Measurements from ENCODE around the gene KNSTRN. TPM values are rescaled to one million over a fixed set of nuclear protein-coding genes. Genes with fewer than 3 reads are reported as not detected.

The KNSTRN gene
- total RNA-seq, 2 donors from 2014 or later, result 48.5 to 65.9 TPM

DNA sequence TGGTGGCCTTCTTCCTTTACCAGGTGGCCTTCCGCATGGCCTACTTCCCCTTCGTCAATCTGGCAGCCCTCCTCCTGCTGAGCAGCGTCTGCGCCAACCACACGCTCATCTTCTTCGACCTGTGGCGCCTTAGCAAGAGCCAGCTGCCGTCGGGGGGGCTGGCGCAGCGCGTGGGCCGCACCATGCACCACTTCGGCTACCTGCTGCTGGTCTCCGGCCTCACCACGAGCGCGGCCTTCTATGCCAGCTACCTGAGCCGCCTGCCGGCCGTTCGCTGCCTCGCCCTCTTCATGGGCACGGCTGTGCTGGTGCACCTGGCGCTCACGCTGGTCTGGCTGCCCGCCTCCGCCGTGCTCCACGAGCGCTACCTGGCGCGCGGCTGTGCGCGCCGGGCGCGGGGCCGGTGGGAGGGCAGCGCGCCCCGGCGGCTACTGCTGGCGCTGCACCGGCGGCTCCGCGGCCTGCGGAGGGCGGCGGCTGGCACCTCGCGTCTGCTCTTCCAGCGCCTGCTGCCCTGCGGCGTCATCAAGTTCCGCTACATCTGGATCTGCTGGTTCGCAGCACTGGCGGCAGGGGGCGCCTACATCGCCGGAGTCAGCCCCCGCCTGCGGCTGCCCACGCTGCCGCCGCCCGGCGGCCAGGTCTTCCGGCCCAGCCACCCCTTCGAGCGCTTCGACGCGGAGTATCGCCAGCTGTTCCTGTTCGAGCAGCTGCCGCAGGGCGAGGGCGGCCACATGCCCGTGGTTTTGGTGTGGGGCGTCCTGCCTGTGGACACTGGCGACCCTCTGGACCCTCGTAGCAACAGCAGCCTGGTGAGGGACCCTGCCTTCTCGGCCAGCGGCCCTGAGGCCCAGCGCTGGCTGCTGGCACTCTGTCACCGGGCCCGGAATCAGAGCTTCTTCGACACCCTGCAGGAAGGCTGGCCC, 14.6 kb upstream of the KNSTRN start:
- no peaks in the 10 kb centered on the region for H3K36me3 Mint-ChIP-seq (ENCODE audit: low read depth)
- peak overlapping the region; percentile 93 for H3K27ac Mint-ChIP-seq
- no peaks in the 10 kb centered on the region for H3K9me3 Mint-ChIP-seq
- H3K4me1 Mint-ChIP-seq, result peaks cover 10% of the 10 kb centered on the region
- no peaks in the 10 kb centered on the region for H3K27me3 Mint-ChIP-seq
- ATAC-seq (replicated peaks), result peak; percentile 94
- H3K4me3 Mint-ChIP-seq, result peak overlapping the region; percentile 94

DNA sequence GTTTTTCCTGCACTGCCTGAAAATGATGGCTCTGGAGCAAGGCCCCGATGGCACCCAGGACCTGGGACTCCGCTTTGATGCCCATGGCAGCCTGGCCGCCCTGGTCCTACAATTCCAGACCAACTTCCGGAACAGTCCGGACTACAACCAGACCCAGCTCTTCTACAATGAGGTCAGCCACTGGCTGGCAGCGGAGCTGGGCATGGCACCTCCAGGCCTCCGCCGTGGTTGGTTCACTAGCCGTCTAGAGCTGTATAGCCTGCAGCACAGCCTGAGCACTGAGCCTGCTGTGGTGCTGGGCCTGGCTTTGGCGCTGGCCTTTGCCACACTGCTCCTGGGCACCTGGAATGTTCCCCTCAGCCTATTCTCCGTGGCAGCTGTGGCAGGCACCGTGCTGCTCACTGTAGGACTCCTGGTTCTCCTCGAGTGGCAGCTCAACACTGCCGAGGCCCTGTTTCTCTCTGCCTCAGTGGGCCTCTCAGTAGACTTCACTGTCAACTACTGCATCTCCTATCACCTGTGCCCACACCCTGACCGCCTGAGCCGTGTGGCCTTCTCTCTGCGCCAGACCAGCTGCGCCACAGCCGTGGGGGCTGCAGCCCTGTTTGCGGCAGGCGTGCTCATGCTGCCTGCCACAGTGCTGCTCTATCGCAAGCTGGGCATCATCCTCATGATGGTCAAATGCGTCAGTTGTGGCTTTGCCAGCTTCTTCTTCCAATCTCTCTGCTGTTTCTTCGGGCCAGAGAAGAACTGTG, 13.6 kb upstream of the KNSTRN start:
- peak overlapping the region; percentile 94 for H3K4me3 Mint-ChIP-seq
- no peaks in the 10 kb centered on the region for H3K9me3 Mint-ChIP-seq
- H3K27ac Mint-ChIP-seq, result no peak overlapping the region
- H3K36me3 Mint-ChIP-seq (ENCODE audit: low read depth), result no peaks in the 10 kb centered on the region
- peaks cover 10% of the 10 kb centered on the region for H3K4me1 Mint-ChIP-seq
- no peak for ATAC-seq (replicated peaks)
- H3K27me3 Mint-ChIP-seq, result no peaks in the 10 kb centered on the region

GRCh38 chr15:40369474-40369869, 13.0 kb upstream of the KNSTRN start:
- Mint-ChIP-seq H3K4me3 (peak overlapping the region; percentile 94), H3K4me1 (peaks cover 10% of the 10 kb centered on the region), H3K9me3 (no peaks in the 10 kb centered on the region), H3K27me3 (no peaks in the 10 kb centered on the region), H3K36me3 (ENCODE audit: low read depth) (no peaks in the 10 kb centered on the region), H3K27ac (no peak overlapping the region)
- no peak for ATAC-seq (replicated peaks)

DNA sequence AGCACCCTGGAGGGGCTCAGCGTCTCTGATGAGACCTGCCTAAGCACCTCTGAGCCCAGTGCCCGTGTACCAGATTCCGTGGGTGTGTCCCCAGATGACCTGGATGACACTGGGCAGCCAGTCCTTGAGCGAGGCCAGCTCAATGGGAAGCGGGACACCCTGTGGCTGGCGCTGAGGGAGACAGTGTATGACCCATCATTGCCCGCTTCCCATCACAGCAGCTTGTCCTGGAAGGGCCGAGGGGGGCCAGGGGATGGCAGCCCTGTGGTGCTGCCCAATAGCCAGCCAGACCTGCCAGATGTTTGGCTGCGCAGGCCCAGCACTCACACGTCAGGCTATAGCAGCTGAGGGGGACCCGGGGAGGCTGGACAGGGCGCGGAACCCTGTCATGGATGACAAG, 12.6 kb upstream of the KNSTRN start:
- H3K4me1 Mint-ChIP-seq, result peaks cover 10% of the 10 kb centered on the region
- H3K27ac Mint-ChIP-seq, result no peak overlapping the region
- no peak overlapping the region for H3K4me3 Mint-ChIP-seq
- H3K27me3 Mint-ChIP-seq, result no peaks in the 10 kb centered on the region
- ATAC-seq (replicated peaks), result no peak
- no peaks in the 10 kb centered on the region for H3K9me3 Mint-ChIP-seq
- no peaks in the 10 kb centered on the region for H3K36me3 Mint-ChIP-seq (ENCODE audit: low read depth)

DNA sequence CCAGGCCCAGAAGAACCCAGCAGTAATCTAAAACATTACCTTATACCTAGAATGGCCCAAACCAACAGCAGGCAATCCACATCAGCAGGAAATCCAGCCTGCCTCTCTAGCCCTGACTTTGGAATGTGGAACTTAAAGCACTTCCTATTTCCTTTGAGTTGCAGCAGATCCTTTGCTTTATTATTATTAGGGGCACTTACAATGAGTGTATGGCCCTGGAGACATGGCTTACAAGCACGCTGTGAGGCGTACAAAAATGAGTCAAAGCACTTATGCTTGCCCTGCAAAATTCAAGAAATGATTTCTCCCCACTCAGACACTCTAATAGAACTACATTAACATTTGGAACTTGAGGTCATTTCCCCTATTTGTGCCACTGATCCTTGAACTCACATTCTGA, 9.5 kb upstream of the KNSTRN start:
- ATAC-seq (replicated peaks), result no peak
- Mint-ChIP-seq H3K9me3 (no peaks in the 10 kb centered on the region), H3K36me3 (ENCODE audit: low read depth) (no peaks in the 10 kb centered on the region), H3K27ac (no peak overlapping the region), H3K4me3 (no peak overlapping the region), H3K27me3 (no peaks in the 10 kb centered on the region), H3K4me1 (no peaks in the 10 kb centered on the region)

GRCh38 chr15:40377606-40378005, 4.9 kb upstream of the KNSTRN start:
- ATAC-seq (replicated peaks), result no peak
- Mint-ChIP-seq H3K36me3 (ENCODE audit: low read depth) (peaks cover under 1% of the 10 kb centered on the region), H3K27ac (no peak overlapping the region), H3K9me3 (no peaks in the 10 kb centered on the region), H3K4me1 (peaks cover 3% of the 10 kb centered on the region), H3K27me3 (no peaks in the 10 kb centered on the region), H3K4me3 (no peak overlapping the region)

DNA sequence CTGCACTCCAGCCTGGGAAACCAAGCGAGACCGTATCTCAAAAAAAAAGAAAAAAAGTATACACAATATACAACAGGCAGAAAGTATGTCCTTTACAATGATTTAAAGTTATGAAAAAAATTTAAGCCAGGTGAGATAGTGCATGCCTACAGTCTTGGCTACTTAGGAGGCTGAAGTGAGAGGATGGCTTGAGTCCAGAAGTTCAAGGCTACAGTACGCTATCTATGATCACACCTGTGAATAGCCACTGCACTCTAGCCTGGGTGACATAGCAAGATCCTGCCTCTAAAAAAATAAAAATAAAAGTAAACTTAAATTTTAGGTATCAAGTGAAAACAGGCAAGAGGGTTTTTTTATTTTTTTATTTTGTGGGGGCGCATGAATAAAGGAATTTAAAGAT, 3.1 kb upstream of the KNSTRN start:
- Mint-ChIP-seq H3K4me1 (peaks cover 16% of the 10 kb centered on the region), H3K27ac (no peak overlapping the region), H3K4me3 (no peak overlapping the region)

DNA sequence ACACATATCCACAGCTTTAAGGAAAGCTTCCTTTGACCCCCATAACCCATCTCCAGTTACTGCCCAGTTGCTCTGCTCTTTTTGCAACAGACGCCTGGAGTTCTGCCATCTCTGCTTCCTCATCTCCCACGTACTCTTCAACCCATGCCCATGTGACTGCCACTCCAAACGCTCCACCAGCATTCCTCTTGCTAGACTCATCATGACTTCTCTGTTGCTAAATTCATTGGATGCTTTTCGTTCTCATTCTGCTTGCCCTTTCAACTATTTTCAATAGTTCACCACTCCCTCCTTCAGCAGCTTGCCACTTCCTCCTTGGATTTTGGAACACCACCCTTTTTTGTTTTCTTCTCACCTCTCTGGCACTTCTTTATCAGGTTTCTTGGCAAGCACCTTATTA, 2.7 kb upstream of the KNSTRN start:
- no peak overlapping the region for H3K4me3 Mint-ChIP-seq
- peaks cover 18% of the 10 kb centered on the region for H3K4me1 Mint-ChIP-seq
- ATAC-seq (replicated peaks), result no peak
- H3K27ac Mint-ChIP-seq, result no peak overlapping the region
- H3K9me3 Mint-ChIP-seq, result no peaks in the 10 kb centered on the region
- no peaks in the 10 kb centered on the region for H3K27me3 Mint-ChIP-seq
- H3K36me3 Mint-ChIP-seq (ENCODE audit: low read depth), result peaks cover 11% of the 10 kb centered on the region

More for the DNA sequence above, 3.1 kb upstream of the KNSTRN start:
- Mint-ChIP-seq H3K27me3 (no peaks in the 10 kb centered on the region), H3K9me3 (no peaks in the 10 kb centered on the region), H3K36me3 (ENCODE audit: low read depth) (peaks cover 7% of the 10 kb centered on the region)
- ATAC-seq (replicated peaks), result no peak

GRCh38 chr15:40380636-40381035, 1.9 kb upstream of the KNSTRN start:
- no peak for ATAC-seq (replicated peaks)
- no peak overlapping the region for H3K4me3 Mint-ChIP-seq
- H3K4me1 Mint-ChIP-seq, result peaks cover 18% of the 10 kb centered on the region
- H3K27ac Mint-ChIP-seq, result no peak overlapping the region
- peaks cover 18% of the 10 kb centered on the region for H3K36me3 Mint-ChIP-seq (ENCODE audit: low read depth)
- no peaks in the 10 kb centered on the region for H3K9me3 Mint-ChIP-seq
- H3K27me3 Mint-ChIP-seq, result no peaks in the 10 kb centered on the region

DNA sequence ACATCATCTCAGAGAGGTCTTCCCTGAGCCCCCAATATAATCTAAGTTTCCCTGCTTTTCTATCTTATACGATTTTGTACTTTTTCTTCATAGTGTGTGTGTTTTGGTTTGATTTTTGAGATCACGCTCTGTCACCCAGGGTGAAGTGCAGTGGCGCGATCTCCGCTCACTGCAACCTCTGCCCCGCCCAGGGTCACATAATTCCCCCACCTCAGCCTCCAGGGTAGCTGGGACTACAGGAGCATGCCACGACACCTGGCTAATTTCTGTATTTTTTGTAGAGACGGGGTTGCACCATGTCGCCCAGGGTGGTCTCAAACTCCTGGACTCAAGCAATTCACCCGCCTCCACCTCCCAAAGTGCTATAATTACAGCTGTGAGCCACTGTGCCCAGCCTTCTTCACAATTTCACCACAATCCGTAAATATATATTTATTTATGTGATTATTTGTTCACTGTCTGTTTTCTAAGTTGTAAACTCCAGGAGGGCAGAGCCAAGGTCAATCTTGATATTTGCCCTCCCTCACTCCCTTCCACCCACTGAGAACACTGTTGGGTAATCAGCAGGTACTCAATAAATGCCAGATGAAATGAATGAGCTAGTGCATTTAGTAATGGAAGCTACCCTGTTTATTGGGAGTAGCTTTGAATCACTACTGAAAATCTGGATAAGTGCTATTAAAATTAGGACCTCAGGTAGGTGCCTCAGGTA, 547 bp upstream of the KNSTRN start:
- no peak for ATAC-seq (replicated peaks)
- Mint-ChIP-seq H3K27me3 (no peaks in the 10 kb centered on the region), H3K4me3 (peak overlapping the region; percentile 93), H3K36me3 (ENCODE audit: low read depth) (peaks cover 24% of the 10 kb centered on the region), H3K9me3 (no peaks in the 10 kb centered on the region), H3K27ac (peak overlapping the region; percentile 93), H3K4me1 (peaks cover 18% of the 10 kb centered on the region)

GRCh38 chr15:40386480-40386879, 4.0 kb downstream of the KNSTRN start:
- peaks cover 67% of the 10 kb centered on the region for H3K36me3 Mint-ChIP-seq (ENCODE audit: low read depth)
- H3K4me3 Mint-ChIP-seq, result no peak overlapping the region
- no peak for ATAC-seq (replicated peaks)
- no peaks in the 10 kb centered on the region for H3K27me3 Mint-ChIP-seq
- no peaks in the 10 kb centered on the region for H3K9me3 Mint-ChIP-seq
- no peak overlapping the region for H3K27ac Mint-ChIP-seq
- H3K4me1 Mint-ChIP-seq, result peaks cover 18% of the 10 kb centered on the region

- Mint-ChIP-seq H3K9me3 (no peaks in the 10 kb centered on the region), H3K4me1 (peaks cover 4% of the 10 kb centered on the region), H3K27me3 (no peaks in the 10 kb centered on the region), H3K4me3 (no peak overlapping the region), H3K36me3 (ENCODE audit: low read depth) (peaks cover 86% of the 10 kb centered on the region), H3K27ac (no peak overlapping the region)
- ATAC-seq (replicated peaks), result no peak
Measured at GRCh38 chr15:40388941-40389823, 6.7 kb downstream of the KNSTRN start.

DNA sequence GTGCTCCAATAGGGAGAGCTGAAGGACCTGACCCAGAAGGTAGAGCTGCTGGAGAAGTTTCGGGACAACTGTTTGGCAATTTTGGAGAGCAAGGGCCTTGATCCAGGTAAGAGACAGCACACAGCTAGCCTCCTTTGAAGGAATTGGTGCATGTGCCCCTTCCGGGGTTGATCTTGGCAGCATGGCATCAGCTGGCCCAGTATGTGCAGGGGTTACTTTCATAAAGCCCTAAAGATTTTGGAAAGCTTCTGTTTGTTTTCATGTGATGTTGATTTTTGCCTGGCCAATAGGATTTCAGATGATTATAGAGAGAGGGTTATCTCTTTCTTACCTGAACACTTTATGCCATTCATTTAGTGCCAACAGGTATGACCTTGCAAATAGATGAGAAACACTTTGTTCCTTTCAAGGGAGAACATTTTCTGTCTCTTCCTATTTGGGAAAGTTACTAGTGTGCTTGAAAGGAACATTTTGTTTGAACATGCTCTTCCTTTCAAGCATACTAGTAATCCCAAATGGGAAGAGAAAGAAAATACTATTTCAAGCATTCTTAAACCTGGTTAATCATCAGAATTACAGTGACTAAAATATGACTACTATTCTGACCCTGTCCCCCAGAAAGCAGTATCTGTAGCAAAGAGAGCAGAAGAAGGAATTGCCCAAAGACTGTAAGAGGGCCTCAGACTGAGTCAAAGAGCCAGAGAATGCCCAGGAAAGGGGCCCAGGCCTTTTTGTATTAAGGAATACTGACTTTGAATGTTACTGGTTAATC, 7.5 kb downstream of the KNSTRN start:
- Mint-ChIP-seq H3K4me1 (no peaks in the 10 kb centered on the region), H3K9me3 (no peaks in the 10 kb centered on the region), H3K27ac (peak overlapping the region; percentile 50), H3K4me3 (no peak overlapping the region), H3K27me3 (no peaks in the 10 kb centered on the region), H3K36me3 (ENCODE audit: low read depth) (peaks cover 79% of the 10 kb centered on the region)
- ATAC-seq (replicated peaks), result no peak
